CD4-positive, alpha-beta T cell treated with Interferon alpha-2 for 1 hour (primary cell): Measurements from ENCODE around the gene SLC6A19.

Experiments
- DNase-seq, 2 donors: peaks; one replicate each; pipeline ENCODE4 v3.0.0-alpha.2; 2020 to 2022

SLC6A19 gene

DNA sequence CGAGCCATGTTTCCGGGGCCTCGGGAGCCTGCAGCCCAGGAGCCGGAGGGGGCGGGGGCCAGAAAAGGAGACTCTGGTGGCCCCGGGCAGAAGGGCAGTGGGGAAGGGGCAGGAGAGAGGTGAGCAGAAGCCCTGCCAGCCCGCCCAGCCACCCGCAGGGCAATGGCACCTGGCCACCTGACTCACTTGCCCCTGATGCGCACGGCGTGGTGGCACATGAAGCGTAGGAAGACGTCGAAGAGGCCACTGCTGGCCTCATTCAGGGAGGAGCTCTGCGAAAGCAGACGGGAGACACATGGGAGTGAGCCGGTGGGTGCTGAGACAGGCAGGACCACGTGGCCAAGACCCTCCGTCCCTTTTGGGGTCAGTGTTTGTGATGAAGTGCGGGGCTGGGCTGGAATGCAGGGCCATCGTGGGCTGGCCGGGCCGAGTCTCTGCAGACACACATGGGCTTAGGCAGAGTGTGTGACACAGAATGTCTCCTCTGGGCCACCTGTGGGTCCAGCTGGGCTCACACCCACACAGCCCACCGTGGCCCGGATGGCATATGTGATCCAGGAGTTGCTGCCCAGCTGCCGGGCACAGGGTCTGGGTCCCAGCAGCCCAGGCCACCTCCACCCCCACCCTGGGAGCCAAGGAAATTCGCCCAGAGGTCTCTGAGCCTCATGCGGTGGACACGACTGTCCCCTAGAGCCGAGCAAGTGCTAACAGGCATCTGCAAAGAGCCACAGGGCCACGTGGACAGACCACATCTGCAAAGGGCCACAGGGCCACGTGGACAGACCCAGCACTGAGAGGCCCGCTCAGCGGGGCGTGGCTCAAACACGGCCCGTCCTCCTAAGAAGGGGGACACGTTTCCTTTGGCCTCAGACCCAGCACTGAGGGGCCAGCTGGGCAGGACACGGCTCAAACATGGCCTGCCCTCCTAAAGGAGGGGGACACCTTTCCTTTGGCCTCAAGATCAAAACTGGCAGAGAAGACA, 69.8 kb downstream of the SLC6A19 start:
- DNase-seq: no peak

GRCh38 chr5:1272201-1272600, 70.8 kb downstream of the SLC6A19 start:
- DNase-seq: no peak

DNA sequence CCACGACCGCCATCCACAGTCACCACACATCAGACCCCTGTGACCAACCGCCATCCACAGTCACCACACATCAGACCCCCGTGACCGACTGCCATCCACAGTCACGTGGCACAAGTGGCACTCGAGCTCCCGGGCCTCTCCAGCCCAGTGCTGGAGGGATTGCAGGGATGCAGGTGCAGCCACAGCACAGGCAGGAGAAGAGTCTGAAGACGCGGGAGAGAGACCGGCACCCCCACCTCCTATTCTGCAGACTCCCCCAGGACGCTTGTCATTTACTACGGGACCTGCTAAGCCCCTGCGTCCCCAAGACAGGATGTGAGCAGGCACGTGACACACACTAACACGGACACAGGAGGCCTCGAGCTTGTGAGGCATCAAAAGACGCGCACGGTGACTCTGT, 72.3 kb downstream of the SLC6A19 start:
- DNase-seq: no peak

GRCh38 chr5:1274471-1274870, 73.1 kb downstream of the SLC6A19 start:
- no peak for DNase-seq
